Frontal cortex (tissue), 4 donors: Measurements from ENCODE around the gene ZNF337. TPM values are rescaled to one million over a fixed set of nuclear protein-coding genes. Genes with fewer than 3 reads are reported as not detected.
"Not testable (repeated sequence)": the region's sequence is repeated elsewhere in the genome, so short reads cannot be mapped to it uniquely, and the experiment has no call there.

ENCODE experiments used
- DNase-seq, 2 donors: peaks; one replicate each; pipeline ENCODE4 v3.0.0; 2012; ENCODE audit warnings: low spot score in 2 of 2
- FAIRE-seq: peaks from 2 replicates; lab custom pipeline; 2012; peaks lifted over from hg19 to GRCh38; lab: Jason Lieb, UNC
- small RNA-seq: library from RNA; depleted of rRNA; stranded (forward); fragments of <200 nt; gene quantifications from one replicate; pipeline ENCODE3, GENCODE V24; 2014
- total RNA-seq: library from RNA; depleted of rRNA; stranded (reverse); fragments of >200 nt; gene quantifications from one replicate; pipeline ENCODE4 v1.2.3, GENCODE V29; 2014
- donor health status: control.
- donor health status: control.
- donor health status: control.

ZNF337 gene
- total RNA-seq, 1 donor from 2014 or later: 24.1 TPM

- FAIRE-seq (no peak), DNase-seq (no peak)
Observed at GRCh38 chr20:25632940-25633790, 63.5 kb downstream of the ZNF337 start.

- FAIRE-seq, DNase-seq: not testable (repeated sequence)
Observed at GRCh38 chr20:25630615-25631014, 66.0 kb downstream of the ZNF337 start.

GRCh38 chr20:25629816-25630499 is 66.7 kb downstream of the ZNF337 start:
- no peak for FAIRE-seq
- DNase-seq: no peak

GRCh38 chr20:25626779-25627178 is 69.9 kb downstream of the ZNF337 start:
- no peak for DNase-seq
- FAIRE-seq: no peak

GRCh38 chr20:25624500-25624939 is 72.1 kb downstream of the ZNF337 start:
- FAIRE-seq (no peak), DNase-seq (no peak)

Small RNA genes lying within 50 kb of the gene (small RNA-seq; reads per million reads assigned to genes)
- not detected for gene RN7SL594P

Other genes with a start within 250 kb of the ZNF337 start
- 20.0 TPM for gene NINL, start 111.3 kb downstream of the ZNF337 start, total RNA-seq
- gene NANP, start 72.8 kb downstream of the ZNF337 start, total RNA-seq: 6.5 TPM